ENCODE measurements around the gene SOX2.

SOX2 gene
- 0 reads per million in 3 donors for total RNA-seq

DNA sequence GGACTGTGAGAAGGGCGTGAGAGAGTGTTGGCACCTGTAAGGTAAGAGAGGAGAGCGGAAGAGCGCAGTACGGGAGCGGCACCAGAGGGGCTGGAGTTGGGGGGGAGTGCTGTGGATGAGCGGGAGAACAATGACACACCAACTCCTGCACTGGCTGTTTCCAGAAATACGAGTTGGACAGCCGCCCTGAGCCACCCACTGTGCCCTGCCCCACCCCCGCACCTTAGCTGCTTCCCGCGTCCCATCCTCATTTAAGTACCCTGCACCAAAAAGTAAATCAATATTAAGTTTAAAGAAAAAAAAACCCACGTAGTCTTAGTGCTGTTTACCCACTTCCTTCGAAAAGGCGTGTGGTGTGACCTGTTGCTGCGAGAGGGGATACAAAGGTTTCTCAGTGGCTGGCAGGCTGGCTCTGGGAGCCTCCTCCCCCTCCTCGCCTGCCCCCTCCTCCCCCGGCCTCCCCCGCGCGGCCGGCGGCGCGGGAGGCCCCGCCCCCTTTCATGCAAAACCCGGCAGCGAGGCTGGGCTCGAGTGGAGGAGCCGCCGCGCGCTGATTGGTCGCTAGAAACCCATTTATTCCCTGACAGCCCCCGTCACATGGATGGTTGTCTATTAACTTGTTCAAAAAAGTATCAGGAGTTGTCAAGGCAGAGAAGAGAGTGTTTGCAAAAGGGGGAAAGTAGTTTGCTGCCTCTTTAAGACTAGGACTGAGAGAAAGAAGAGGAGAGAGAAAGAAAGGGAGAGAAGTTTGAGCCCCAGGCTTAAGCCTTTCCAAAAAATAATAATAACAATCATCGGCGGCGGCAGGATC, at the start of gene SOX2:
Gene SOX2, plus strand, starts transcription at position 601 of the 811 bp plus-strand sequence. CDS start 436 bp downstream, outside the sequence.
- Histone ChIP-seq H3K4me1 (ENCODE audit: control insufficient read depth, insufficient read depth, low read length, poor library complexity, severe bottlenecking) (peaks cover 14% of the 10 kb centered on the region), H3K27ac (ENCODE audit: insufficient read depth, low read length, poor library complexity, severe bottlenecking) (no peak within 1 kb of the TSS), H3K4me3 (ENCODE audit: insufficient read depth, low read depth, low read length, poor library complexity, severe bottlenecking) (peak within 1 kb of the TSS; percentile 32), H3K27me3 (replicated peaks; ENCODE audit: control insufficient read depth, insufficient read depth, low read length, poor library complexity, severe bottlenecking) (peaks cover 48% of the 10 kb centered on the region), H3K9me3 (ENCODE audit: control insufficient read depth, low read length) (no peaks in the 10 kb centered on the region), H3K36me3 (ENCODE audit: control insufficient read depth, insufficient read depth, low read length) (no peaks in the 10 kb centered on the region)
- DNase-seq: no peak

DNA sequence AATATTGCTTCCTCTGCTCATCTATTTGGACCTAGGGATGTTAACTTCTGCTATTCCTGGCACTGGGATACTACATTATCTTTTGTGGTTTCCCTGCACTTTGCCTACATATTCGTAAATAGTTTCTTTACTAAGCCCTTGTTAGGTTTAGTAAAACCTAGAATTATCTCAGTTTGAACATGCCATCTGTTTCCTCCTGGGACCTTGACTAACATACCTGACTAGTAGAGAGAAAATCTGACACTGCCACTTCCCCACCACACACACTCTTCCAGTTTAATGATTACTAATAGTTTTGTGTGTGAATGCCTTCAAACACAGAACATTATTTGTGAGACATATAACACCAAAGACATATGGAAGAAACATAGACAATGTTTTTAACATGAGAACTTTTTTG, 28.2 kb upstream of the SOX2 start:
- no peaks in the 10 kb centered on the region for H3K9me3 ChIP-seq (ENCODE audit: control insufficient read depth, low read length)
- no peaks in the 10 kb centered on the region for H3K27me3 ChIP-seq (replicated peaks; ENCODE audit: control insufficient read depth, insufficient read depth, low read length, poor library complexity, severe bottlenecking)
- H3K27ac ChIP-seq (ENCODE audit: insufficient read depth, low read length, poor library complexity, severe bottlenecking): no peak overlapping the region
- H3K4me1 ChIP-seq (ENCODE audit: control insufficient read depth, insufficient read depth, low read length, poor library complexity, severe bottlenecking): no peaks in the 10 kb centered on the region
- no peaks in the 10 kb centered on the region for H3K36me3 ChIP-seq (ENCODE audit: control insufficient read depth, insufficient read depth, low read length)
- H3K4me3 ChIP-seq (ENCODE audit: insufficient read depth, low read depth, low read length, poor library complexity, severe bottlenecking): no peak overlapping the region
- DNase-seq: no peak

DNA sequence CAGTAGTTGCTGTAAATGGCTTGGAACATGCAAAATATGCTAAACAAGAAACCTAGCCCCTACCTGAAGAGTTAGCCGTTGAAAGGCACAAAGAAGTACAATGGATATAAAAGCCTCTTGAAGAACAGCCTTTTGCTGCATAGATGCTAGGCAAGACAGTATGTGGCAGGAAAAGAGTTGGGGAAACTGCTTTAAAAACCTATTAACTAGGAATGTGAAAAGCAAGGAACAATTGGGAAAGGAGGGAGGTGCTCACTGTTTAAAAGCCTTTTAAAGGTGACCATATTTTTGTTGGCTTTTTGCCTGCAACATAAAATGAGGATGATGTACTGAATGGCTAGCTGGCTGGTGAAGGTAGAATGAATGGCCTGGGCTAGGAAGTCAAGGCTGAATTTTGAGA, 24.5 kb upstream of the SOX2 start:
- Histone ChIP-seq H3K4me1 (ENCODE audit: control insufficient read depth, insufficient read depth, low read length, poor library complexity, severe bottlenecking) (no peaks in the 10 kb centered on the region), H3K27ac (ENCODE audit: insufficient read depth, low read length, poor library complexity, severe bottlenecking) (no peak overlapping the region), H3K4me3 (ENCODE audit: insufficient read depth, low read depth, low read length, poor library complexity, severe bottlenecking) (no peak overlapping the region), H3K27me3 (replicated peaks; ENCODE audit: control insufficient read depth, insufficient read depth, low read length, poor library complexity, severe bottlenecking) (no peaks in the 10 kb centered on the region), H3K9me3 (ENCODE audit: control insufficient read depth, low read length) (no peaks in the 10 kb centered on the region), H3K36me3 (ENCODE audit: control insufficient read depth, insufficient read depth, low read length) (no peaks in the 10 kb centered on the region)
- no peak for DNase-seq

DNA sequence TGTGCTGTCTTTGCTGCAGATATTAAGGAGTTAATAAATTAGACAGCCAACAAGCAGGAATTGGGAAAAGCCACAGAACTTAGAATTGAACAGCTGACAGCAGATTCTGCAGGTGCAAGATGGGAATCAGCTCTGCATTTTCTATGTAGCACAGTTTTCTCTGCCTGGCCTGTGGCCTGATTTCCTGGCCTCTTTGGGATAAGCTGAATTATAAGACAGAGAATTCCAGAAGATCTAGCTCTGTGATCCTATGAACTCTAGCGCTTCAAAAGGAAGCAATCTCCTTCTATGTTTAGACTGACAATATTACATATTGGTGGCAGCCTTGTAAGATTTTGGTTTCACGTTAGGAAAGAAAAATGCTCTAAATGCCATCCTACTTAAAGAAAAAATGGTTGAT, 24.0 kb upstream of the SOX2 start:
- Histone ChIP-seq H3K36me3 (ENCODE audit: control insufficient read depth, insufficient read depth, low read length) (no peaks in the 10 kb centered on the region), H3K9me3 (ENCODE audit: control insufficient read depth, low read length) (no peaks in the 10 kb centered on the region), H3K27ac (ENCODE audit: insufficient read depth, low read length, poor library complexity, severe bottlenecking) (no peak overlapping the region), H3K4me1 (ENCODE audit: control insufficient read depth, insufficient read depth, low read length, poor library complexity, severe bottlenecking) (no peaks in the 10 kb centered on the region), H3K27me3 (replicated peaks; ENCODE audit: control insufficient read depth, insufficient read depth, low read length, poor library complexity, severe bottlenecking) (no peaks in the 10 kb centered on the region), H3K4me3 (ENCODE audit: insufficient read depth, low read depth, low read length, poor library complexity, severe bottlenecking) (no peak overlapping the region)
- no peak for DNase-seq

DNA sequence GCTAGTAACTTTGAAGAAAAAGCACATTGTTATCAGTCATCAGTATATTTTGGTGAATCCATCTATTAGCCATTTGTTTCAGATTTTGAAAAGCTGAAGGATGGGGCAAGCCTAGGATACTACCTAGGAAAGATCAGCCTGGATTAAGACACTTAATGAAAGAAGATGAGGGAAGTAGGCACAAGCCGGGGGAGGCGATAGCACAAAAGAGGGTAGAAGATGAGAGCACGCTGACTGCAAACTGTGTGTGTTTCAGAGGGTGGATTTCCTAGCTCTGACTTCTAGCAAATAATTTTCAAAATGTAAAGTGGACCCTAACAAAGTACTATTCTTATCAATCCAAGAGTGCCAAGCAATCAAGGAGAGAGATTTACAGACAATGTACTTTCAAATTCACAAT, 22.2 kb upstream of the SOX2 start:
- Histone ChIP-seq H3K27me3 (replicated peaks; ENCODE audit: control insufficient read depth, insufficient read depth, low read length, poor library complexity, severe bottlenecking) (no peaks in the 10 kb centered on the region), H3K27ac (ENCODE audit: insufficient read depth, low read length, poor library complexity, severe bottlenecking) (no peak overlapping the region), H3K4me3 (ENCODE audit: insufficient read depth, low read depth, low read length, poor library complexity, severe bottlenecking) (no peak overlapping the region), H3K4me1 (ENCODE audit: control insufficient read depth, insufficient read depth, low read length, poor library complexity, severe bottlenecking) (no peaks in the 10 kb centered on the region), H3K36me3 (ENCODE audit: control insufficient read depth, insufficient read depth, low read length) (no peaks in the 10 kb centered on the region), H3K9me3 (ENCODE audit: control insufficient read depth, low read length) (no peaks in the 10 kb centered on the region)
- DNase-seq: no peak

DNA sequence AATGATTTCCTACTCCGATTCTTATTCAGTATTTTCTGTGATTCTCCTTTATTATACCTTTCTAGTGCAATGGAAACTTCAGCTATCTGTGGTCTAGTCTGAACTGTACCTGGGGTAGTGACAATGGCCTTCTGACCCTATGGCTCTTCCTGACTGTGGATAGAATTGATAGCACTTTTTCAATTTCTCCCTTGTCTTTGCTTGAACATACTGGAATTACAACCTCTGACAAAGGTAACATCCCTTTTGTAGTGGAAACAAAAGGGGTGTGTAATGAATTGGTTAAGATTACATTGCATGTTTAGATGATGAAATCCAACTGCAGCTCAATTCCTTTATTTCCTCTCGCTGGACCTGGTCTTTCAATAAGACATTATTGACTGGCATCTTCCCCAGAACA, 21.0 kb upstream of the SOX2 start:
- no peaks in the 10 kb centered on the region for H3K9me3 ChIP-seq (ENCODE audit: control insufficient read depth, low read length)
- H3K27me3 ChIP-seq (replicated peaks; ENCODE audit: control insufficient read depth, insufficient read depth, low read length, poor library complexity, severe bottlenecking): peaks cover 8% of the 10 kb centered on the region
- no peak for DNase-seq
- H3K27ac ChIP-seq (ENCODE audit: insufficient read depth, low read length, poor library complexity, severe bottlenecking): no peak overlapping the region
- no peaks in the 10 kb centered on the region for H3K36me3 ChIP-seq (ENCODE audit: control insufficient read depth, insufficient read depth, low read length)
- H3K4me3 ChIP-seq (ENCODE audit: insufficient read depth, low read depth, low read length, poor library complexity, severe bottlenecking): no peak overlapping the region
- no peaks in the 10 kb centered on the region for H3K4me1 ChIP-seq (ENCODE audit: control insufficient read depth, insufficient read depth, low read length, poor library complexity, severe bottlenecking)

DNA sequence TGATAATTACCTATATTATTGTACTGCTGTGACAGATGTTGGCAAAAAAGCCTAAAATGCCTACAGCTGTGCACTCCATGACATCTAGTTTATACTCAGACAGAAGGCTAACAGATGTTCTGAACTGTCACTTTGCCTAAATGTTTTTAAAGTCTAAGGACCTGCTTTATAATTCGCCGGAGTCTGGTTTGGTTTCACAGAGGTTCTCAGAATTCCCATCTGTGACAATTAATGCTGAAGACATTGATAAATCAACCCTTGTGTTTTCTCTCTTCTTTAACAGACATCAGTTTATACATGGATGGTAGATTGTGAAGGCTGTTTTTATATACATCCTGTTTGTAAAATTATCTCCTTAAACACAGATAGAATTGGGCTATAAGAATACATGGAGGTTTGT, 19.8 kb upstream of the SOX2 start:
- no peak for DNase-seq
- H3K36me3 ChIP-seq (ENCODE audit: control insufficient read depth, insufficient read depth, low read length): no peaks in the 10 kb centered on the region
- H3K4me3 ChIP-seq (ENCODE audit: insufficient read depth, low read depth, low read length, poor library complexity, severe bottlenecking): no peak overlapping the region
- no peaks in the 10 kb centered on the region for H3K9me3 ChIP-seq (ENCODE audit: control insufficient read depth, low read length)
- no peak overlapping the region for H3K27ac ChIP-seq (ENCODE audit: insufficient read depth, low read length, poor library complexity, severe bottlenecking)
- H3K4me1 ChIP-seq (ENCODE audit: control insufficient read depth, insufficient read depth, low read length, poor library complexity, severe bottlenecking): no peaks in the 10 kb centered on the region
- H3K27me3 ChIP-seq (replicated peaks; ENCODE audit: control insufficient read depth, insufficient read depth, low read length, poor library complexity, severe bottlenecking): peaks cover 11% of the 10 kb centered on the region

DNA sequence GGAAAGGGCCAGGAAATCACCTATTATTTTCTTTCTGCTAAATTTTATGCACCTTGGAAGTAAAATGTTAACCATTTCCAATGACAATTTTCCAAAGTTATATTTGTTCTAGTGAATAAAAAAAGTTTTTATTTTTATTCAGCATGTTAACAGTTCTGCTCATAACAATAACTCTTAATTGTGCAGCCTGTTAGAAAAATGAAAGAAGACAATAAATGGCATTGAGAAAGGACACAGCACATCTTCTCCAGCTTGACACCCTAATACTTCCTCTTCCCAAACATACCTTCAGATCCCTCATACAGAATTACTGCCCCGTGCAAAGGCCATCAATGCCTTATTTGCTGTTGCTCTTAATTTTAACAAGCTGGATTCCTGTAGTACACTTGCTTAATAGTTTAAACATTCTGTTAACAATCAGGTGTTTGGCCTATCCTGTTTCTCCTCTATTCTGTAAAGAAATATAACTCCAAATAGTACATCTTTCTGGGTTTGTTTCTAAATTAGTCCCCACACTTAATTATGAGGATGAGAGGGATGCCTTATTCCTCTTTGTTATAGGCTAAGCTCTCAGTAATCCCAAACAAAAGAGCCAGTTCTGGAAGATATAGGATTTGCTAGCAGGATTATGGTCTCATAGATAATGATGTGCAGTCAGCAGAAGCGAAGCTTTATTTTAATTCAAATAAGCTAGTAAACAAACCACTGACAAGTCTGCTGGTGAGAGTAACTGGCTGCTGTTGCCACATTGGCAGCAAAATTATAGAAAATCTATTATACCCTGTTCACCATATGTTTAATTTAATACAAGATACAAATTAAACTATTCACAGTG, 19.2 kb upstream of the SOX2 start:
- H3K4me1 ChIP-seq (ENCODE audit: control insufficient read depth, insufficient read depth, low read length, poor library complexity, severe bottlenecking): no peaks in the 10 kb centered on the region
- DNase-seq: no peak
- no peak overlapping the region for H3K4me3 ChIP-seq (ENCODE audit: insufficient read depth, low read depth, low read length, poor library complexity, severe bottlenecking)
- H3K36me3 ChIP-seq (ENCODE audit: control insufficient read depth, insufficient read depth, low read length): no peaks in the 10 kb centered on the region
- no peak overlapping the region for H3K27ac ChIP-seq (ENCODE audit: insufficient read depth, low read length, poor library complexity, severe bottlenecking)
- H3K27me3 ChIP-seq (replicated peaks; ENCODE audit: control insufficient read depth, insufficient read depth, low read length, poor library complexity, severe bottlenecking): peaks cover 11% of the 10 kb centered on the region
- H3K9me3 ChIP-seq (ENCODE audit: control insufficient read depth, low read length): no peaks in the 10 kb centered on the region

- no peak for DNase-seq
- Histone ChIP-seq H3K9me3 (ENCODE audit: control insufficient read depth, low read length) (no peaks in the 10 kb centered on the region), H3K4me3 (ENCODE audit: insufficient read depth, low read depth, low read length, poor library complexity, severe bottlenecking) (no peak overlapping the region), H3K36me3 (ENCODE audit: control insufficient read depth, insufficient read depth, low read length) (no peaks in the 10 kb centered on the region), H3K27me3 (replicated peaks; ENCODE audit: control insufficient read depth, insufficient read depth, low read length, poor library complexity, severe bottlenecking) (peaks cover 11% of the 10 kb centered on the region), H3K27ac (ENCODE audit: insufficient read depth, low read length, poor library complexity, severe bottlenecking) (no peak overlapping the region), H3K4me1 (ENCODE audit: control insufficient read depth, insufficient read depth, low read length, poor library complexity, severe bottlenecking) (no peaks in the 10 kb centered on the region)
Observed at GRCh38 chr3:181693280-181693679, 18.4 kb upstream of the SOX2 start.

All from effector memory CD4-positive, alpha-beta T cell (primary cell).